Measurements from ENCODE around the gene SZT2.

DNA sequence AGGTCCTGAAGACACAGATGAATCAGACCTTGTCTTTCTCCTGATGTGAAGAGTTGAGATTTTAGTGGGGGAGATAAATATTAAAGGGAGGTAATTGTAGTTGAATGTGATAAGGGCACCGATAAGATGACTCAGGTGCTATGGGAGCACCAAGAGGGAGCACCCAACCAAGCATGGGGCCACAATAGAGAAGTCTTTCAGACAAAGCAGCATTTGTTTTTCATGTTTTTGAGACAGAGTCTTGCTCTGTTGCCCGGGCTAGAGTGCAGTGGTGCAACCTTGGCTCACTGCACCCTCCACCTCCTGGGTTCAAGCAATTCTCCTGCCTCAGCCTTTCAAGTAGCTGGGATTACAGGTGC, 16.2 kb downstream of the SZT2 start:
- TF ChIP-seq, protein P1, sequence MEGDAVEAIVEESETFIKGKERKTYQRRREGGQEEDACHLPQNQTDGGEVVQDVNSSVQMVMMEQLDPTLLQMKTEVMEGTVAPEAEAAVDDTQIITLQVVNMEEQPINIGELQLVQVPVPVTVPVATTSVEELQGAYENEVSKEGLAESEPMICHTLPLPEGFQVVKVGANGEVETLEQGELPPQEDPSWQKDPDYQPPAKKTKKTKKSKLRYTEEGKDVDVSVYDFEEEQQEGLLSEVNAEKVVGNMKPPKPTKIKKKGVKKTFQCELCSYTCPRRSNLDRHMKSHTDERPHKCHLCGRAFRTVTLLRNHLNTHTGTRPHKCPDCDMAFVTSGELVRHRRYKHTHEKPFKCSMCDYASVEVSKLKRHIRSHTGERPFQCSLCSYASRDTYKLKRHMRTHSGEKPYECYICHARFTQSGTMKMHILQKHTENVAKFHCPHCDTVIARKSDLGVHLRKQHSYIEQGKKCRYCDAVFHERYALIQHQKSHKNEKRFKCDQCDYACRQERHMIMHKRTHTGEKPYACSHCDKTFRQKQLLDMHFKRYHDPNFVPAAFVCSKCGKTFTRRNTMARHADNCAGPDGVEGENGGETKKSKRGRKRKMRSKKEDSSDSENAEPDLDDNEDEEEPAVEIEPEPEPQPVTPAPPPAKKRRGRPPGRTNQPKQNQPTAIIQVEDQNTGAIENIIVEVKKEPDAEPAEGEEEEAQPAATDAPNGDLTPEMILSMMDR (conservative IDR thresholded peaks at IDR 0.05; ENCODE audit: low read depth, low read length): no peak
- no peak for TF ChIP-seq EZH2 (IDR thresholded peaks at IDR 0.05; ENCODE audit: low read length, unreplicated experiment)

Measured in PC-3 (cell line).